GM12878 (cell line): ENCODE data around the gene CRYBG3. TPM values are rescaled to one million over a fixed set of nuclear protein-coding genes. Genes with fewer than 3 reads are reported as not detected.

Source experiments
- ATAC-seq: fragments of 200-7000 bp; cut with Tn5 transposase; 3 replicates; pipeline ENCODE4 v1.9.1; 2020; ENCODE audit warnings: mild to moderate bottlenecking, moderate library complexity
- BruUV-seq: library from RNA; stranded (reverse); fragments of 400-500 nt; replicated peaks from 2 replicates; lab custom pipeline; 2021; lab: Mats Ljungman, UMichigan
- CTCF ChIA-PET: fragments of 300-600 bp; sonication (Branson Sonifier 250); formaldehyde crosslinking; extraction: SDS; loops from one replicate; lab custom pipeline; 2021; ENCODE audit warnings: inconsistent platforms; lab: Yijun Ruan, JAX
- POLR2A ChIA-PET: fragments of 350-600 bp; formaldehyde crosslinking; extraction: SDS; loops from one replicate; lab custom pipeline; 2021; ENCODE audit warnings: inconsistent platforms; lab: Charles Lee
- RAD21 ChIA-PET: fragments of 300-600 bp; sonication (Branson Sonifier 250); formaldehyde crosslinking; loops from one replicate; lab custom pipeline; 2023; ENCODE audit warnings: antibody characterized with exemption; ENCODE audit not compliant: unreplicated experiment; lab: Charles Lee
- SMC1A ChIA-PET: fragments of 300-600 bp; sonication (Branson Sonifier 250); formaldehyde crosslinking; loops from one replicate; lab custom pipeline; 2023; ENCODE audit not compliant: unreplicated experiment, uncharacterized antibody; lab: Charles Lee
- DNase-seq: peaks from one replicate; pipeline ENCODE4 v3.0.0-alpha.2; 2011; ENCODE audit warnings: low read depth, low spot score
- FAIRE-seq: peaks from 3 replicates; lab custom pipeline; 2011; peaks lifted over from hg19 to GRCh38; lab: Jason Lieb, UNC
- H2AFZ ChIP-seq: 2 replicates; pipeline ENCODE4 v1.6.0; 2011; ENCODE audit warnings: low read depth, low read length, control low read depth; ENCODE audit not compliant: control insufficient read depth
- H3K27ac ChIP-seq: 2 replicates; pipeline ENCODE4 v1.5.1; 2011; ENCODE audit warnings: control low read depth; ENCODE audit not compliant: control insufficient read depth, insufficient read depth
- H3K27me3 ChIP-seq, 2 experiments: replicated peaks in 1 of 2; 2 replicates each; pipeline versions ENCODE4 v1.6.0 to v1.6.1; 2011; ENCODE audit warnings: low read length in 1 of 2; ENCODE audit not compliant: control insufficient read depth in 2 of 2, insufficient read depth in 2 of 2
- H3K36me3 ChIP-seq, 2 experiments: 2 replicates each; pipeline ENCODE4 v1.5.1; 2011; ENCODE audit warnings: low read length in 1 of 2; ENCODE audit not compliant: control insufficient read depth in 2 of 2, insufficient read depth in 2 of 2
- H3K4me1 ChIP-seq: 2 replicates; pipeline ENCODE4 v1.6.1; 2011; ENCODE audit warnings: mild to moderate bottlenecking, low read length, moderate library complexity, mixed read lengths; ENCODE audit not compliant: control insufficient read depth, insufficient read depth
- H3K4me2 ChIP-seq: 2 replicates; pipeline ENCODE4 v1.6.0; 2011; ENCODE audit warnings: control low read depth; ENCODE audit not compliant: control insufficient read depth, insufficient read depth
- H3K4me3 ChIP-seq: fragments of 200-600 bp; sonication (generic); 2 replicates; pipeline ENCODE4 v1.5.1; 2016
- H3K79me2 ChIP-seq: 2 replicates; pipeline ENCODE4 v1.6.0; 2011; ENCODE audit warnings: low read length; ENCODE audit not compliant: control insufficient read depth, insufficient read depth
- H3K9ac ChIP-seq: 2 replicates; pipeline ENCODE4 v1.8.0; 2011; ENCODE audit warnings: low read length, control low read depth, mixed read lengths; ENCODE audit not compliant: control insufficient read depth, insufficient read depth
- H3K9me3 ChIP-seq: replicated peaks from 3 replicates; pipeline ENCODE4 v1.5.1; 2011; ENCODE audit warnings: mild to moderate bottlenecking, low read length; ENCODE audit not compliant: control insufficient read depth, insufficient read depth
- H4K20me1 ChIP-seq: 2 replicates; pipeline ENCODE4 v1.6.0; 2011; ENCODE audit not compliant: control insufficient read depth, insufficient read depth
- CBX5 ChIP-seq: sonication (generic); IDR thresholded peaks from 2 replicates; pipeline ENCODE4 v1.6.1; 2016; ENCODE audit warnings: low read depth, moderate library complexity, mild to moderate bottlenecking, inconsistent platforms
- FOXK2 ChIP-seq: fragments of 450-650 bp; IDR thresholded peaks from 2 replicates; pipeline ENCODE4 v1.6.1; 2017; ENCODE audit warnings: mild to moderate bottlenecking, moderate library complexity
- GATAD2B ChIP-seq: fragments of 450-650 bp; conservative IDR thresholded peaks from 2 replicates; pipeline ENCODE4 v1.6.1; 2017; ENCODE audit warnings: low read depth, mild to moderate bottlenecking, moderate library complexity
- HSF1 ChIP-seq: fragments of 150-350 bp; IDR thresholded peaks from 2 replicates; pipeline ENCODE4 v1.6.1; 2014; ENCODE audit warnings: mild to moderate bottlenecking, low read depth, low read length
- IRF4 ChIP-seq: IDR thresholded peaks from 2 replicates; pipeline ENCODE4 v1.6.1; 2011; ENCODE audit warnings: low read depth, low read length
- JUNB ChIP-seq: IDR thresholded peaks from 2 replicates; pipeline ENCODE4 v1.6.1; 2016; ENCODE audit warnings: antibody characterized with exemption, mild to moderate bottlenecking
- MEF2A ChIP-seq: IDR thresholded peaks from 2 replicates; pipeline ENCODE4 v1.6.1; 2011; ENCODE audit warnings: low read depth, mild to moderate bottlenecking, low read length, moderate library complexity; ENCODE audit not compliant: insufficient read depth
- WGBS: methylation state at CpG from one replicate; pipeline ENCODE4 v1.1.6; 2016; ENCODE audit warnings: low lambda C conversion rate; ENCODE audit not compliant: insufficient replicate concordance, insufficient coverage; ENCODE audit errors: missing lambda C conversion rate; 5-methylcytosine and 5-hydroxymethylcytosine counted together
- in situ Hi-C: fragments of 300-500 bp; cut with MboI; formaldehyde crosslinking; loops from 9 replicates; pipeline ENCODE4 v1.14.3; 2018; ENCODE audit warnings: mixed read lengths
- intact Hi-C: fragments of 100-400 bp; cut with micrococcal nuclease; formaldehyde crosslinking; loops from one replicate; pipeline ENCODE4 v1.14.2; 2022; ENCODE audit not compliant: unreplicated experiment
- polyA plus RNA-seq, 11 experiments: library from polyadenylated mRNA; depleted of rRNA in 4 of 11; unstranded in 6 of 11; stranded (reverse) in 5 of 11; fragments of >200 nt; fragmentation: Nextera tagmentation in 4 of 11; fragmentation: Illumina TruSeq in 1 of 11; extraction: Ambion mirVana in 4 of 11; extraction: Trizol in 1 of 11; gene quantifications; 1 replicate in 1 of 11; 2 replicates in 10 of 11; pipeline versions ENCODE4 v1.2.1 to v1.2.3, GENCODE V29; 2011 to 2016; ENCODE audit warnings: inconsistent platforms in 2 of 11, missing spikeins in 2 of 11, low read depth in 1 of 11
- total RNA-seq, 4 experiments: library from RNA; depleted of rRNA in 3 of 4; stranded (reverse); fragments of >200 nt in 3 of 4; fragmentation: Illumina TruSeq in 1 of 4; extraction: Trizol in 1 of 4; gene quantifications; 2 replicates each; pipeline versions ENCODE4 v1.2.1 to v1.2.3, GENCODE V29; 2013 to 2021

The CRYBG3 gene
- total and polyA plus RNA-seq, 10 of the 15 experiments (the other 5 are each of a cell fraction or from before 2014, with no cell fraction given), result 0.11 to 5.4 (median 1.6) TPM

- in situ Hi-C loops, result no loop called here
- WGBS, result 31% methylated on average over 3 of the region's 3 CpGs
- H2AFZ ChIP-seq, result no peak overlapping the region
- no peak overlapping the region for H3K27ac ChIP-seq
- no peaks in the 10 kb centered on the region for H4K20me1 ChIP-seq
- ChIA-PET SMC1A (interaction anchor here (1.2 kb wide), 1 partner anchor 68 kb away, joined by 3 read pairs; no protein-coding TSS in a partner anchor), RAD21 (no interaction called here), CTCF (interaction anchor here (1.3 kb wide), 1 partner anchor 15 kb away, joined by 3 read pairs; no protein-coding TSS in a partner anchor)
- no peak overlapping the region for H3K9ac ChIP-seq
- H3K4me3 ChIP-seq, result no peak overlapping the region
- H3K4me1 ChIP-seq, result no peaks in the 10 kb centered on the region; the same call in 1 of the 2 replicates
- H3K4me2 ChIP-seq, result no peak overlapping the region
- H3K9me3 ChIP-seq, result no peaks in the 10 kb centered on the region
- no TSS peak for BruUV-seq
- H3K79me2 ChIP-seq, result no peaks in the 10 kb centered on the region
- FAIRE-seq (no peak), DNase-seq (no peak)
- intact Hi-C loops, result no loop called here
- no peaks in the 10 kb centered on the region for H3K27me3 ChIP-seq
- TF ChIP-seq MEF2A, result 0 out of 2 replicates have a peak, but pooled peaks have one; percentile 34
- peak; percentile 18; the same call in 1 of the 2 replicates for TF ChIP-seq JUNB
- no peak for TF ChIP-seq CBX5
- no peak for TF ChIP-seq IRF4
- TF ChIP-seq HSF1, result no peak
- no peak for TF ChIP-seq GATAD2B
- no peak for TF ChIP-seq FOXK2
- TF ChIP-seq, all 136 proteins: peak for 2
- H3K36me3 ChIP-seq, result no peaks in the 10 kb centered on the region
- POLR2A ChIA-PET, result no interaction called here
- no peak for ATAC-seq
These were observed 160.1 kb downstream of the CRYBG3 start for GRCh38 chr3:97981886-97982285.
